Muscle of leg (tissue), 11 donors: ENCODE data around the gene ATP4A. TPM values are rescaled to one million over a fixed set of nuclear protein-coding genes. Genes with fewer than 3 reads are reported as not detected.

ENCODE experiments used
- DNase-seq: peaks from one replicate; pipeline ENCODE4 v3.0.0; 2013
- H3K27ac ChIP-seq: one replicate; pipeline ENCODE4 v1.5.1; 2013; ENCODE audit warnings: mild to moderate bottlenecking, low read length, control low read depth
- H3K27me3 ChIP-seq: one replicate; pipeline ENCODE4 v1.6.1; 2013; ENCODE audit warnings: low read length; ENCODE audit not compliant: control insufficient read depth, insufficient read depth
- H3K36me3 ChIP-seq: one replicate; pipeline ENCODE4 v1.6.1; 2013; ENCODE audit warnings: low read length; ENCODE audit not compliant: control insufficient read depth, insufficient read depth
- H3K4me1 ChIP-seq: one replicate; pipeline ENCODE4 v1.6.1; 2013; ENCODE audit warnings: low read length; ENCODE audit not compliant: control insufficient read depth, insufficient read depth
- H3K4me3 ChIP-seq: one replicate; pipeline ENCODE4 v1.5.1; 2013; ENCODE audit warnings: low read length, control low read depth
- H3K9me3 ChIP-seq: replicated peaks from 2 replicates; pipeline ENCODE4 v1.6.1; 2013; ENCODE audit warnings: low read depth, low read length; ENCODE audit not compliant: control insufficient read depth
- WGBS: methylation state at CpG from one replicate; pipeline ENCODE4 v1.1.5; 2013; ENCODE audit warnings: missing lambda C conversion rate; ENCODE audit not compliant: insufficient coverage; 5-methylcytosine and 5-hydroxymethylcytosine counted together
- polyA plus RNA-seq, 8 donors: library from polyadenylated mRNA; unstranded; fragments of 120-200 nt; gene quantifications; one replicate each; pipeline versions ENCODE4 v1.2.1 to v1.2.3, GENCODE V29; 2013; ENCODE audit warnings: inconsistent platforms in 1 of 8, low replicate concordance in 1 of 8; ENCODE audit not compliant: insufficient read length in 8 of 8, insufficient read depth in 1 of 8
- total RNA-seq: library from RNA; stranded (reverse); fragments of 120-200 nt; gene quantifications from one replicate; pipeline ENCODE4 v1.2.4, GENCODE V29; 2013

The ATP4A gene
- total and polyA plus RNA-seq, 9 donors: 0.52 TPM; not detected in 8

GRCh38 chr19:35549879-35550523, 13.5 kb downstream of the ATP4A start:
- no peak overlapping the region for H3K27ac ChIP-seq
- no peaks in the 10 kb centered on the region for H3K27me3 ChIP-seq
- no peak overlapping the region for H3K4me3 ChIP-seq
- no peaks in the 10 kb centered on the region for H3K9me3 ChIP-seq
- no peak for DNase-seq
- WGBS: 77% methylated on average over 15 of the region's 15 CpGs
- peaks cover 11% of the 10 kb centered on the region for H3K4me1 ChIP-seq
- peaks cover 17% of the 10 kb centered on the region for H3K36me3 ChIP-seq

GRCh38 chr19:35549174-35549788, 14.2 kb downstream of the ATP4A start:
- Histone ChIP-seq H3K27ac (no peak overlapping the region), H3K4me1 (peaks cover 18% of the 10 kb centered on the region), H3K4me3 (no peak overlapping the region), H3K36me3 (peaks cover 17% of the 10 kb centered on the region), H3K27me3 (no peaks in the 10 kb centered on the region), H3K9me3 (no peaks in the 10 kb centered on the region)
- DNase-seq: peak; percentile 73
- 20% methylated on average over 6 of the region's 6 CpGs for whole genome bisulfite sequencing

DNA sequence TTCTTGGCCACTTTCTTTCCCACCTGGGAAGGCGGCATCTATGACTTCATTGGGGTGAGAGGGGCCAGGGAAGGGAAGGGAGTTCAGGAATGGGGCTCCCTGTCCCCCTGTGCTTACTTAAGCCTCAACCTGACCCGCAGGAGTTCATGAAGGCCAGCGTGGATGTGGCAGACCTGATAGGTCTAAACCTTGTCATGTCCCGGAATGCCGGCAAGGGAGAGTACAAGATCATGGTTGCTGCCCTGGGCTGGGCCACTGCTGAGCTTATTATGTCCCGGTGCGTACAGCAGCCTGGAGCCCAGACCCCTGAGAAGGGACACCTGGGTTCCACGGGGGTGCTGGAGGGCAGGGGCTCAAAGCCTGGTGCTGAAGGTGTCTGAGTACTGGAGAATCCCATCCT, 16.9 kb downstream of the ATP4A start:
- no peaks in the 10 kb centered on the region for H3K9me3 ChIP-seq
- no peak overlapping the region for H3K4me3 ChIP-seq
- H3K36me3 ChIP-seq: peaks cover 23% of the 10 kb centered on the region
- no peaks in the 10 kb centered on the region for H3K27me3 ChIP-seq
- peaks cover 19% of the 10 kb centered on the region for H3K4me1 ChIP-seq
- DNase-seq: no peak
- H3K27ac ChIP-seq: no peak overlapping the region
- 87% methylated on average over 7 of the region's 8 CpGs for WGBS

- 2% methylated on average over 25 of the region's 27 CpGs for whole genome bisulfite sequencing
- Histone ChIP-seq H3K36me3 (peaks cover 23% of the 10 kb centered on the region), H3K4me3 (peak overlapping the region; percentile 93), H3K27ac (peak overlapping the region; percentile 15), H3K27me3 (no peaks in the 10 kb centered on the region), H3K9me3 (no peaks in the 10 kb centered on the region), H3K4me1 (peaks cover 19% of the 10 kb centered on the region)
- DNase-seq: peak; percentile 33
Observed at GRCh38 chr19:35545855-35546381, 17.5 kb downstream of the ATP4A start.

DNA sequence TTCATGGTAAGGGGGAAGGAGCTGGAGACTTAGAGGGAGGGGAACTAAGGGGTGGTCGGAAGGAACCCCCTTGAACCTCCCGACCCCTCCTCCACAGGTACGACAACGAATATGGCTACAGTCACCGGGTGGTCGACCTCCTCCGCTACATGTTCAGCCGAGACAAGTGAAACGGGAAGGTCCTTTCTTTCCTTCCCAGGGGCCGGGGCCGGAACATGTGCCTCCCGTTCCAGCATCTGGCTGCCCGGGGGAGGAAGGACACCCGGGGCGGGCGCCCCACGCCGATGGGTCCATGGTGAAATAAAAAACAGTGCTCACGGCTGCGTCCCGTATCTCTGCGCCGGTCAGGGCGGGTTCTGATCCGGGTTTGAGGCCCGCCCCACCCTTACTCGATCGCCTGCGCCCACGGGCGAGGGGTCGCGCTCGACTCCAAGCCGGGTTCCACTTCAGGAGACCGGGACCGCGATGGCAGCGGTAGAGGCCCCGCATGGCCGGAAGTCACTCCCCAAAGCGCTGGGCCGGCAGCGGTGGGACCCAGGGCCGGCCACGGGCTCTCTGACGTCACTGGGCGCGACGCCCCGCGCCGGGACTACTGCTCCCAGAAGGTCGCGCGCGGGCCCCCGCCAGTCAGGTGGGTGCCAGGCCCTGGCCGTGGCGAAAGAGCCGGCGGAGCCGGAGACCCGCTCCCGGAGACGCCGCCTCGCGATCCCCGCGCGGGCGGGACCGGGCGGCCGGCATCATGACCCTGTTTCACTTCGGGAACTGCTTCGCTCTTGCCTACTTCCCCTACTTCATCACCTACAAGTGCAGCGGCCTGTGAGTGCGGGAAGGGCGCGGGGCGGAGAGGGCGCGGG, 18.2 kb downstream of the ATP4A start, which contains the start of gene TMEM147:
TMEM147 (plus strand) TSS at position 626 of the 854 bp plus-strand sequence; CDS start at position 740, 114 bp downstream.
- Histone ChIP-seq H3K36me3 (peaks cover 23% of the 10 kb centered on the region), H3K4me3 (peak within 1 kb of the TSS; percentile 93), H3K4me1 (peaks cover 19% of the 10 kb centered on the region), H3K27ac (peak within 1 kb of the TSS; percentile 77), H3K27me3 (no peaks in the 10 kb centered on the region), H3K9me3 (no peaks in the 10 kb centered on the region)
- DNase-seq: peak; percentile 95
- under 1% methylated on average over 79 of the region's 85 CpGs for WGBS

- Histone ChIP-seq H3K36me3 (peaks cover 23% of the 10 kb centered on the region), H3K27me3 (no peaks in the 10 kb centered on the region), H3K27ac (no peak overlapping the region), H3K4me1 (peaks cover 19% of the 10 kb centered on the region), H3K4me3 (peak overlapping the region; percentile 93), H3K9me3 (no peaks in the 10 kb centered on the region)
- 83% methylated on average over 1 of the region's 3 CpGs for WGBS
- no peak for DNase-seq
Observed at GRCh38 chr19:35544110-35544802, 19.2 kb downstream of the ATP4A start.

- no peaks in the 10 kb centered on the region for H3K27me3 ChIP-seq
- no peak overlapping the region for H3K27ac ChIP-seq
- H3K4me1 ChIP-seq: peaks cover 19% of the 10 kb centered on the region
- 87% methylated on average over 7 of the region's 15 CpGs for WGBS
- H3K36me3 ChIP-seq: peaks cover 23% of the 10 kb centered on the region
- H3K9me3 ChIP-seq: no peaks in the 10 kb centered on the region
- no peak overlapping the region for H3K4me3 ChIP-seq
- DNase-seq: no peak
Observed at GRCh38 chr19:35543280-35544109, 20.0 kb downstream of the ATP4A start.

GRCh38 chr19:35542209-35542608, 21.2 kb downstream of the ATP4A start:
- H3K4me1 ChIP-seq: peaks cover 19% of the 10 kb centered on the region
- peaks cover 15% of the 10 kb centered on the region for H3K36me3 ChIP-seq
- DNase-seq: no peak
- no peaks in the 10 kb centered on the region for H3K27me3 ChIP-seq
- no peaks in the 10 kb centered on the region for H3K9me3 ChIP-seq
- H3K27ac ChIP-seq: no peak overlapping the region
- H3K4me3 ChIP-seq: no peak overlapping the region
- 95% methylated on average over 4 of the region's 11 CpGs for WGBS

GRCh38 chr19:35540356-35540927, 23.0 kb downstream of the ATP4A start:
- WGBS: 92% methylated on average over 3 of the region's 7 CpGs
- Histone ChIP-seq H3K27me3 (no peaks in the 10 kb centered on the region), H3K27ac (no peak overlapping the region)

More at GRCh38 chr19:35540356-35540927, 23.0 kb downstream of the ATP4A start:
- H3K4me1 ChIP-seq: peaks cover 9% of the 10 kb centered on the region
- no peaks in the 10 kb centered on the region for H3K9me3 ChIP-seq
- no peak overlapping the region for H3K4me3 ChIP-seq
- no peak for DNase-seq
- peaks cover 6% of the 10 kb centered on the region for H3K36me3 ChIP-seq
